GM12878 (cell line): ENCODE measurements around the gene ASB6. TPM values are rescaled to one million over a fixed set of nuclear protein-coding genes. Genes with fewer than 3 reads are reported as not detected.

ENCODE experiments used
- ATAC-seq: fragments of 200-7000 bp; cut with Tn5 transposase; 3 replicates; pipeline ENCODE4 v1.9.1; 2020; ENCODE audit warnings: mild to moderate bottlenecking, moderate library complexity
- BruUV-seq: library from RNA; stranded (reverse); fragments of 400-500 nt; replicated peaks from 2 replicates; lab custom pipeline; 2021; lab: Mats Ljungman, UMichigan
- CTCF ChIA-PET: fragments of 300-600 bp; sonication (Branson Sonifier 250); formaldehyde crosslinking; extraction: SDS; loops from one replicate; lab custom pipeline; 2021; ENCODE audit warnings: inconsistent platforms; lab: Yijun Ruan, JAX
- POLR2A ChIA-PET: fragments of 350-600 bp; formaldehyde crosslinking; extraction: SDS; loops from one replicate; lab custom pipeline; 2021; ENCODE audit warnings: inconsistent platforms; lab: Charles Lee
- RAD21 ChIA-PET: fragments of 300-600 bp; sonication (Branson Sonifier 250); formaldehyde crosslinking; loops from one replicate; lab custom pipeline; 2023; ENCODE audit warnings: antibody characterized with exemption; ENCODE audit not compliant: unreplicated experiment; lab: Charles Lee
- SMC1A ChIA-PET: fragments of 300-600 bp; sonication (Branson Sonifier 250); formaldehyde crosslinking; loops from one replicate; lab custom pipeline; 2023; ENCODE audit not compliant: unreplicated experiment, uncharacterized antibody; lab: Charles Lee
- DNase-seq: peaks from one replicate; pipeline ENCODE4 v3.0.0-alpha.2; 2011; ENCODE audit warnings: low read depth, low spot score
- FAIRE-seq: peaks from 3 replicates; lab custom pipeline; 2011; peaks lifted over from hg19 to GRCh38; lab: Jason Lieb, UNC
- H2AFZ ChIP-seq: 2 replicates; pipeline ENCODE4 v1.6.0; 2011; ENCODE audit warnings: low read depth, low read length, control low read depth; ENCODE audit not compliant: control insufficient read depth
- H3K27ac ChIP-seq: 2 replicates; pipeline ENCODE4 v1.5.1; 2011; ENCODE audit warnings: control low read depth; ENCODE audit not compliant: control insufficient read depth, insufficient read depth
- H3K27me3 ChIP-seq, 2 experiments: replicated peaks in 1 of 2; 2 replicates each; pipeline versions ENCODE4 v1.6.0 to v1.6.1; 2011; ENCODE audit warnings: low read length in 1 of 2; ENCODE audit not compliant: control insufficient read depth in 2 of 2, insufficient read depth in 2 of 2
- H3K36me3 ChIP-seq, 2 experiments: 2 replicates each; pipeline ENCODE4 v1.5.1; 2011; ENCODE audit warnings: low read length in 1 of 2; ENCODE audit not compliant: control insufficient read depth in 2 of 2, insufficient read depth in 2 of 2
- H3K4me1 ChIP-seq: 2 replicates; pipeline ENCODE4 v1.6.1; 2011; ENCODE audit warnings: mild to moderate bottlenecking, low read length, moderate library complexity, mixed read lengths; ENCODE audit not compliant: control insufficient read depth, insufficient read depth
- H3K4me2 ChIP-seq: 2 replicates; pipeline ENCODE4 v1.6.0; 2011; ENCODE audit warnings: control low read depth; ENCODE audit not compliant: control insufficient read depth, insufficient read depth
- H3K4me3 ChIP-seq: fragments of 200-600 bp; sonication (generic); 2 replicates; pipeline ENCODE4 v1.5.1; 2016
- H3K79me2 ChIP-seq: 2 replicates; pipeline ENCODE4 v1.6.0; 2011; ENCODE audit warnings: low read length; ENCODE audit not compliant: control insufficient read depth, insufficient read depth
- H3K9ac ChIP-seq: 2 replicates; pipeline ENCODE4 v1.8.0; 2011; ENCODE audit warnings: low read length, control low read depth, mixed read lengths; ENCODE audit not compliant: control insufficient read depth, insufficient read depth
- H3K9me3 ChIP-seq: replicated peaks from 3 replicates; pipeline ENCODE4 v1.5.1; 2011; ENCODE audit warnings: mild to moderate bottlenecking, low read length; ENCODE audit not compliant: control insufficient read depth, insufficient read depth
- H4K20me1 ChIP-seq: 2 replicates; pipeline ENCODE4 v1.6.0; 2011; ENCODE audit not compliant: control insufficient read depth, insufficient read depth
- HDAC2 ChIP-seq: fragments of 200-600 bp; sonication (generic); IDR thresholded peaks from 2 replicates; pipeline ENCODE4 v1.6.1; 2017
- IKZF2 ChIP-seq, 2 experiments: fragments of 450-650 bp; IDR thresholded peaks; 2 replicates each; pipeline ENCODE4 v1.6.1; 2017; ENCODE audit warnings: mild to moderate bottlenecking in 2 of 2, moderate library complexity in 2 of 2
- MTA2 ChIP-seq: fragments of 450-650 bp; IDR thresholded peaks from 2 replicates; pipeline ENCODE4 v1.6.1; 2016; ENCODE audit warnings: low read depth, mild to moderate bottlenecking, moderate library complexity
- NFXL1 ChIP-seq: fragments of 450-650 bp; IDR thresholded peaks from 2 replicates; pipeline ENCODE4 v1.6.1; 2017; ENCODE audit warnings: antibody characterized with exemption, mild to moderate bottlenecking, borderline replicate concordance
- RB1 ChIP-seq: fragments of 450-650 bp; formaldehyde crosslinking; IDR thresholded peaks from 2 replicates; pipeline ENCODE4 v1.6.1; 2017; ENCODE audit warnings: mild to moderate bottlenecking, borderline replicate concordance
- RFX5 ChIP-seq: IDR thresholded peaks from 2 replicates; pipeline ENCODE4 v1.6.1; 2011; ENCODE audit warnings: low read depth, low read length, improper control_type of control experiment
- TCF3 ChIP-seq: IDR thresholded peaks from 2 replicates; pipeline ENCODE4 v1.6.1; 2012; ENCODE audit warnings: low read depth, mild to moderate bottlenecking, low read length, borderline replicate concordance; ENCODE audit not compliant: insufficient read depth
- WGBS: methylation state at CpG from one replicate; pipeline ENCODE4 v1.1.6; 2016; ENCODE audit warnings: low lambda C conversion rate; ENCODE audit not compliant: insufficient replicate concordance, insufficient coverage; ENCODE audit errors: missing lambda C conversion rate; 5-methylcytosine and 5-hydroxymethylcytosine counted together
- in situ Hi-C: fragments of 300-500 bp; cut with MboI; formaldehyde crosslinking; loops from 9 replicates; pipeline ENCODE4 v1.14.3; 2018; ENCODE audit warnings: mixed read lengths
- intact Hi-C: fragments of 100-400 bp; cut with micrococcal nuclease; formaldehyde crosslinking; loops from one replicate; pipeline ENCODE4 v1.14.2; 2022; ENCODE audit not compliant: unreplicated experiment
- polyA plus RNA-seq, 11 experiments: library from polyadenylated mRNA; depleted of rRNA in 4 of 11; unstranded in 6 of 11; stranded (reverse) in 5 of 11; fragments of >200 nt; fragmentation: Nextera tagmentation in 4 of 11; fragmentation: Illumina TruSeq in 1 of 11; extraction: Ambion mirVana in 4 of 11; extraction: Trizol in 1 of 11; gene quantifications; 1 replicate in 1 of 11; 2 replicates in 10 of 11; pipeline versions ENCODE4 v1.2.1 to v1.2.3, GENCODE V29; 2011 to 2016; ENCODE audit warnings: inconsistent platforms in 2 of 11, missing spikeins in 2 of 11, low read depth in 1 of 11
- total RNA-seq, 4 experiments: library from RNA; depleted of rRNA in 3 of 4; stranded (reverse); fragments of >200 nt in 3 of 4; fragmentation: Illumina TruSeq in 1 of 4; extraction: Trizol in 1 of 4; gene quantifications; 2 replicates each; pipeline versions ENCODE4 v1.2.1 to v1.2.3, GENCODE V29; 2013 to 2021
- TF ChIP-seq, protein P1 (sequence below): fragments of 450-650 bp; formaldehyde crosslinking; IDR thresholded peaks from 2 replicates; pipeline ENCODE4 v1.5.0; 2022; ENCODE audit warnings: mild to moderate bottlenecking, missing genetic modification characterization
- TF ChIP-seq, protein P2 (sequence below): fragments of 450-650 bp; IDR thresholded peaks from 2 replicates; pipeline ENCODE4 v1.6.1; 2017; ENCODE audit warnings: mild to moderate bottlenecking, low read depth, inconsistent platforms; ENCODE audit not compliant: poor library complexity, severe bottlenecking
- TF ChIP-seq, protein P3 (sequence below): fragments of 450-650 bp; formaldehyde crosslinking; IDR thresholded peaks from 2 replicates; pipeline ENCODE4 v1.4.0; 2022; ENCODE audit warnings: mild to moderate bottlenecking, moderate library complexity
- TF ChIP-seq, protein P4 (sequence below): fragments of 450-650 bp; IDR thresholded peaks from 2 replicates; pipeline ENCODE4 v1.6.1; 2018; ENCODE audit warnings: borderline replicate concordance, mild to moderate bottlenecking; ENCODE audit not compliant: partially characterized antibody

The ASB6 gene
- total and polyA plus RNA-seq, 10 of the 15 experiments (the other 5 are each of a cell fraction or from before 2014, with no cell fraction given): 0.80 to 18.2 (median 9.9) TPM

DNA sequence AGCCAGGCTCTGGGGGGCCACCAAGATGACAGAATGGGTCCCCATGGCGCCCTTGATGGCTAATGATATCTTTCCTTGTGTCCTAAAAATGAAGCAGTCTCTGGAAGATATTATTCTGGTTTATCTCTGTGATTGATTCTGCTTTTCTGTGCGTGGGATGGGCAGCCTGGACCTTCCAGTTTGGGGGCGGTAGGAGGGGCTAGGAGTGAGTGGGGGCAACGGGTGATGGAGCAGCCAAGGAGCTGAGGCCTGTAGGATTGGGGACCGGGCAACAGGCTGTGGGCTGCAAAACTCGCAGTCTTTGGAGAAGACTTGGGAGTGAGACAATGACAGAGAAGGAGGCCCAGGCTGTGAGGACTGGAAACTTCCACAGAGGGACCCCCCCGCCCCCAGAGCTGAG, 32.3 kb upstream of the ASB6 start:
- TF ChIP-seq TCF3: no peak
- TF ChIP-seq, protein P1, sequence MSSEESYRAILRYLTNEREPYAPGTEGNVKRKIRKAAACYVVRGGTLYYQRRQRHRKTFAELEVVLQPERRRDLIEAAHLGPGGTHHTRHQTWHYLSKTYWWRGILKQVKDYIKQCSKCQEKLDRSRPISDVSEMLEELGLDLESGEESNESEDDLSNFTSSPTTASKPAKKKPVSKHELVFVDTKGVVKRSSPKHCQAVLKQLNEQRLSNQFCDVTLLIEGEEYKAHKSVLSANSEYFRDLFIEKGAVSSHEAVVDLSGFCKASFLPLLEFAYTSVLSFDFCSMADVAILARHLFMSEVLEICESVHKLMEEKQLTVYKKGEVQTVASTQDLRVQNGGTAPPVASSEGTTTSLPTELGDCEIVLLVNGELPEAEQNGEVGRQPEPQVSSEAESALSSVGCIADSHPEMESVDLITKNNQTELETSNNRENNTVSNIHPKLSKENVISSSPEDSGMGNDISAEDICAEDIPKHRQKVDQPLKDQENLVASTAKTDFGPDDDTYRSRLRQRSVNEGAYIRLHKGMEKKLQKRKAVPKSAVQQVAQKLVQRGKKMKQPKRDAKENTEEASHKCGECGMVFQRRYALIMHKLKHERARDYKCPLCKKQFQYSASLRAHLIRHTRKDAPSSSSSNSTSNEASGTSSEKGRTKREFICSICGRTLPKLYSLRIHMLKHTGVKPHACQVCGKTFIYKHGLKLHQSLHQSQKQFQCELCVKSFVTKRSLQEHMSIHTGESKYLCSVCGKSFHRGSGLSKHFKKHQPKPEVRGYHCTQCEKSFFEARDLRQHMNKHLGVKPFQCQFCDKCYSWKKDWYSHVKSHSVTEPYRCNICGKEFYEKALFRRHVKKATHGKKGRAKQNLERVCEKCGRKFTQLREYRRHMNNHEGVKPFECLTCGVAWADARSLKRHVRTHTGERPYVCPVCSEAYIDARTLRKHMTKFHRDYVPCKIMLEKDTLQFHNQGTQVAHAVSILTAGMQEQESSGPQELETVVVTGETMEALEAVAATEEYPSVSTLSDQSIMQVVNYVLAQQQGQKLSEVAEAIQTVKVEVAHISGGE (CRISPR knock-in tag): no peak
- TF ChIP-seq, protein P2, sequence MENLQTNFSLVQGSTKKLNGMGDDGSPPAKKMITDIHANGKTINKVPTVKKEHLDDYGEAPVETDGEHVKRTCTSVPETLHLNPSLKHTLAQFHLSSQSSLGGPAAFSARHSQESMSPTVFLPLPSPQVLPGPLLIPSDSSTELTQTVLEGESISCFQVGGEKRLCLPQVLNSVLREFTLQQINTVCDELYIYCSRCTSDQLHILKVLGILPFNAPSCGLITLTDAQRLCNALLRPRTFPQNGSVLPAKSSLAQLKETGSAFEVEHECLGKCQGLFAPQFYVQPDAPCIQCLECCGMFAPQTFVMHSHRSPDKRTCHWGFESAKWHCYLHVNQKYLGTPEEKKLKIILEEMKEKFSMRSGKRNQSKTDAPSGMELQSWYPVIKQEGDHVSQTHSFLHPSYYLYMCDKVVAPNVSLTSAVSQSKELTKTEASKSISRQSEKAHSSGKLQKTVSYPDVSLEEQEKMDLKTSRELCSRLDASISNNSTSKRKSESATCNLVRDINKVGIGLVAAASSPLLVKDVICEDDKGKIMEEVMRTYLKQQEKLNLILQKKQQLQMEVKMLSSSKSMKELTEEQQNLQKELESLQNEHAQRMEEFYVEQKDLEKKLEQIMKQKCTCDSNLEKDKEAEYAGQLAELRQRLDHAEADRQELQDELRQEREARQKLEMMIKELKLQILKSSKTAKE: no peak
- TF ChIP-seq, protein P3, sequence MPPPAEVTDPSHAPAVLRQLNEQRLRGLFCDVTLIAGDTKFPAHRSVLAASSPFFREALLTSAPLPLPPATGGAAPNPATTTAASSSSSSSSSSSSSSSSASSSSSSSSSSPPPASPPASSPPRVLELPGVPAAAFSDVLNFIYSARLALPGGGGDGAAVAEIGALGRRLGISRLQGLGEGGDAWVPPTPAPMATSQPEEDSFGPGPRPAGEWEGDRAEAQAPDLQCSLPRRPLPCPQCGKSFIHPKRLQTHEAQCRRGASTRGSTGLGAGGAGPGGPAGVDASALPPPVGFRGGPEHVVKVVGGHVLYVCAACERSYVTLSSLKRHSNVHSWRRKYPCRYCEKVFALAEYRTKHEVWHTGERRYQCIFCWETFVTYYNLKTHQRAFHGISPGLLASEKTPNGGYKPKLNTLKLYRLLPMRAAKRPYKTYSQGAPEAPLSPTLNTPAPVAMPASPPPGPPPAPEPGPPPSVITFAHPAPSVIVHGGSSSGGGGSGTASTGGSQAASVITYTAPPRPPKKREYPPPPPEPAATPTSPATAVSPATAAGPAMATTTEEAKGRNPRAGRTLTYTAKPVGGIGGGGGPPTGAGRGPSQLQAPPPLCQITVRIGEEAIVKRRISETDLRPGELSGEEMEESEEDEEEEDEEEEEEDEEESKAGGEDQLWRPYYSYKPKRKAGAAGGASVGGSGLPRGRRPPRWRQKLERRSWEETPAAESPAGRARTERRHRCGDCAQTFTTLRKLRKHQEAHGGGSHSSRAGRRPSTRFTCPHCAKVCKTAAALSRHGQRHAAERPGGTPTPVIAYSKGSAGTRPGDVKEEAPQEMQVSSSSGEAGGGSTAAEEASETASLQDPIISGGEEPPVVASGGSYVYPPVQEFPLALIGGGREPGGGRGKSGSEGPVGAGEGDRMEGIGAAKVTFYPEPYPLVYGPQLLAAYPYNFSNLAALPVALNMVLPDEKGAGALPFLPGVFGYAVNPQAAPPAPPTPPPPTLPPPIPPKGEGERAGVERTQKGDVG (CRISPR knock-in tag): no peak
- no peak for TF ChIP-seq MTA2
- no peak for TF ChIP-seq IKZF2 (IDR thresholded peaks at IDR 0.05)
- no peak for TF ChIP-seq RB1
- no peak for TF ChIP-seq RFX5
- no peak for TF ChIP-seq HDAC2
- TF ChIP-seq, protein P4, sequence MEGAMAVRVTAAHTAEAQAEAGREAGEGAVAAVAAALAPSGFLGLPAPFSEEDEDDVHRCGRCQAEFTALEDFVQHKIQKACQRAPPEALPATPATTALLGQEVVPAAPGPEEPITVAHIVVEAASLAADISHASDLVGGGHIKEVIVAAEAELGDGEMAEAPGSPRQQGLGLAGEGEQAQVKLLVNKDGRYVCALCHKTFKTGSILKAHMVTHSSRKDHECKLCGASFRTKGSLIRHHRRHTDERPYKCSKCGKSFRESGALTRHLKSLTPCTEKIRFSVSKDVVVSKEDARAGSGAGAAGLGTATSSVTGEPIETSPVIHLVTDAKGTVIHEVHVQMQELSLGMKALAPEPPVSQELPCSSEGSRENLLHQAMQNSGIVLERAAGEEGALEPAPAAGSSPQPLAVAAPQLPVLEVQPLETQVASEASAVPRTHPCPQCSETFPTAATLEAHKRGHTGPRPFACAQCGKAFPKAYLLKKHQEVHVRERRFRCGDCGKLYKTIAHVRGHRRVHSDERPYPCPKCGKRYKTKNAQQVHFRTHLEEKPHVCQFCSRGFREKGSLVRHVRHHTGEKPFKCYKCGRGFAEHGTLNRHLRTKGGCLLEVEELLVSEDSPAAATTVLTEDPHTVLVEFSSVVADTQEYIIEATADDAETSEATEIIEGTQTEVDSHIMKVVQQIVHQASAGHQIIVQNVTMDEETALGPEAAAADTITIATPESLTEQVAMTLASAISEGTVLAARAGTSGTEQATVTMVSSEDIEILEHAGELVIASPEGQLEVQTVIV: no peak
- no peak for TF ChIP-seq NFXL1
- Histone ChIP-seq H3K27me3 (peaks cover 0 to 2% of the 10 kb centered on the region in 2 experiments; a peak in 2 of 4 replicates), H2AFZ (no peak overlapping the region), H3K36me3 (no peaks in the 10 kb centered on the region), H3K79me2 (no peaks in the 10 kb centered on the region), H3K9ac (no peak overlapping the region), H3K9me3 (no peaks in the 10 kb centered on the region), H4K20me1 (no peaks in the 10 kb centered on the region), H3K4me2 (no peak overlapping the region), H3K27ac (no peak overlapping the region), H3K4me1 (no peaks in the 10 kb centered on the region), H3K4me3 (no peak overlapping the region)
- no TSS peak for BruUV-seq
- in situ Hi-C loops (no loop called here), intact Hi-C loops (no loop called here)
- SMC1A ChIA-PET: no interaction called here
- no peak for DNase-seq
- no peak for ATAC-seq
- CTCF ChIA-PET: no interaction called here
- POLR2A ChIA-PET: interaction anchor here (0.6 kb wide), 1 partner anchor 18 kb away, joined by 5 read pairs; no protein-coding TSS in a partner anchor
- no peak for FAIRE-seq
- 5% methylated on average over 7 of the region's 7 CpGs for WGBS
- RAD21 ChIA-PET: no interaction called here
